HUES48 (cell line): Measurements from ENCODE around the gene NCOA1.
"Not testable (repeated sequence)": the region's sequence is repeated elsewhere in the genome, so short reads cannot be mapped to it uniquely, and the experiment has no call there.

ENCODE experiments used
- H3K27ac ChIP-seq: one replicate; pipeline ENCODE4 v1.7.0; 2013; ENCODE audit warnings: low read depth, low read length, inconsistent platforms
- H3K27me3 ChIP-seq: 2 replicates; pipeline ENCODE4 v1.6.1; 2013; ENCODE audit warnings: mild to moderate bottlenecking, low read length; ENCODE audit not compliant: control insufficient read depth, insufficient read depth
- H3K36me3 ChIP-seq: 2 replicates; pipeline ENCODE4 v1.6.1; 2013; ENCODE audit warnings: low read length; ENCODE audit not compliant: control insufficient read depth, insufficient read depth
- H3K4me1 ChIP-seq: 2 replicates; pipeline ENCODE4 v1.6.1; 2013; ENCODE audit warnings: mild to moderate bottlenecking, low read length; ENCODE audit not compliant: control insufficient read depth, insufficient read depth
- H3K4me3 ChIP-seq: 2 replicates; pipeline ENCODE4 v1.5.1; 2013; ENCODE audit warnings: mild to moderate bottlenecking, low read depth, low read length
- H3K9ac ChIP-seq: 2 replicates; pipeline ENCODE4 v1.6.1; 2013; ENCODE audit warnings: mild to moderate bottlenecking, low read depth, low read length, moderate library complexity
- H3K9me3 ChIP-seq: 2 replicates; pipeline ENCODE4 v1.6.1; 2013; ENCODE audit warnings: low read length; ENCODE audit not compliant: control insufficient read depth, insufficient read depth

NCOA1 gene

GRCh38 chr2:24552836-24553235 is 61.8 kb downstream of the NCOA1 start:
- Histone ChIP-seq H3K27me3 (no peaks in the 10 kb centered on the region), H3K9me3 (peaks cover 3% of the 10 kb centered on the region), H3K4me1 (no peaks in the 10 kb centered on the region), H3K27ac (no peak overlapping the region), H3K9ac (no peak overlapping the region), H3K4me3 (no peak overlapping the region), H3K36me3 (no peaks in the 10 kb centered on the region)

DNA sequence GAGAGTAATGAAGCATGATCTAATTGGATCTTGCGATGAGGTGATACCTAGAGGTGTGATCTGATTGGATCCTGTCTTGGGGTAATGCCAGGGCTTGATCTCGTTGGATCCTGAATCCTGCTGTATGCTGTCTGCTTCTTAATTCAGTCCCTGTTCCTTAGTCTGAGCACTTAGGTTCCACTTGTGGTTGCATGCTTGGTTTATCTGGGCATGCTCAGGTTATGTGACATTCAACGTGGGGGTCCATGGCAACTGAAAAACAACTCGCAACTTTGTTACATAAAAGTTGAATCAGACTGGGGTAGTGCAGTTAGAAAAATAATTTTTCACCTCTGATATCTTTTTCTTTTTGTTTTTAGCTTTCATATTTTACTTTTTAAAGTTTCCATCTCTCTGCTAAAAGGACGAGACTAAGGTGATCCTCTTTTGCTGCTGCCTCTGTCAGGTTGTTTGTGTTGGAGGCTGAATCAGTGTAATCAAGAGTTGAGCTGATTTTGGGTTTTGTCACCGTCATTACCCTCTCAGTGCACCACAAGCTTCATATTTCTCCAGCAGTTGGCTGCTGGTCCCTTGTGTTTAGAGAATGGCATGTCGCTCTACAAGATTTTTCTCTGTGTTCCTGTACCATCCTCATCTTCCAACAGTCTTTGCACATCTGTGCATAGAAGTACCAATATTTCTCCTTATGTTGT is 67.9 kb downstream of the NCOA1 start:
- no peaks in the 10 kb centered on the region for H3K27me3 ChIP-seq
- H3K9me3 ChIP-seq = no peaks in the 10 kb centered on the region
- H3K4me1 ChIP-seq = no peaks in the 10 kb centered on the region
- no peak overlapping the region for H3K4me3 ChIP-seq
- H3K9ac ChIP-seq = no peak overlapping the region
- H3K27ac ChIP-seq = no peak overlapping the region
- no peaks in the 10 kb centered on the region for H3K36me3 ChIP-seq

DNA sequence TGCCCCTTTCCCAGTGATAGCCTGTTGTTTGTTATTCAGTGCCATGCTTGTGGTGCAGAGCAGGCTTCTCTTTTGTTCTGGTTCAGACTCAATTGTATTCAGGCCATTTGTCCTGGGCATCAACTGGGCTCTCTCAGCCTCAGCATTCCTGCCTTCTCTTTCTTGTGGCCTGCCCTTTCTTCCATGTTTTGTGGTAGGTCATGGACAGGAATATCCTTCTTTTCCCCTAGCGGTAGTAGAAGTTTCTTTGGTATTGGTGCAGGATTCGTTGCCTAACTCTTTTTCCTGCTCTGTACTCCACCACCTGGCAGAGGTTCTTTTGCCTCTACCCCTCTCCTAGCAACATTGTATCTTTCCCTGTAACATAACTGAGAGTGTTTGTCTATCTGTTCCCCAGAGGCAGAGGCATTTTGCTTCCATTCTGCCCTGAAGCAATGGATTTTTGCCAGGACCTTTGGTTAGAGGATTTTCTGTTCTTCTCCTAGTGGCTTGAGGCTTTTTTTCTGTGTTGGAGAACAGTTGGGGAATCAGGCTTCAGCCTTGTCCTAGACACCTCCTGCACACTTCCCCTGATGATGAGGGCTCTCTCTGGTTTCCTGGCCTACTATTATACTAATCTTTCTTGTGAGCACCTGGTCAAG is 68.5 kb downstream of the NCOA1 start:
- no peaks in the 10 kb centered on the region for H3K9me3 ChIP-seq
- no peaks in the 10 kb centered on the region for H3K36me3 ChIP-seq
- H3K4me3 ChIP-seq = no peak overlapping the region
- H3K27me3 ChIP-seq = no peaks in the 10 kb centered on the region
- no peaks in the 10 kb centered on the region for H3K4me1 ChIP-seq
- H3K9ac ChIP-seq = no peak overlapping the region
- H3K27ac ChIP-seq = no peak overlapping the region

- no peak overlapping the region for H3K4me3 ChIP-seq
- no peaks in the 10 kb centered on the region for H3K36me3 ChIP-seq
- no peaks in the 10 kb centered on the region for H3K27me3 ChIP-seq
- H3K4me1 ChIP-seq = no peaks in the 10 kb centered on the region
- H3K9ac ChIP-seq = no peak overlapping the region
- H3K9me3 ChIP-seq = peaks cover 12% of the 10 kb centered on the region
- no peak overlapping the region for H3K27ac ChIP-seq
These were observed 74.5 kb downstream of the NCOA1 start for GRCh38 chr2:24565537-24565936.

- H3K4me3 ChIP-seq = no peak overlapping the region
- no peak overlapping the region for H3K27ac ChIP-seq
- H3K36me3 ChIP-seq = no peaks in the 10 kb centered on the region
- peaks cover 12% of the 10 kb centered on the region for H3K9me3 ChIP-seq
- H3K4me1 ChIP-seq = no peaks in the 10 kb centered on the region
- H3K9ac ChIP-seq = no peak overlapping the region
- H3K27me3 ChIP-seq = no peaks in the 10 kb centered on the region
These were observed 75.2 kb downstream of the NCOA1 start for GRCh38 chr2:24566209-24566608.

DNA sequence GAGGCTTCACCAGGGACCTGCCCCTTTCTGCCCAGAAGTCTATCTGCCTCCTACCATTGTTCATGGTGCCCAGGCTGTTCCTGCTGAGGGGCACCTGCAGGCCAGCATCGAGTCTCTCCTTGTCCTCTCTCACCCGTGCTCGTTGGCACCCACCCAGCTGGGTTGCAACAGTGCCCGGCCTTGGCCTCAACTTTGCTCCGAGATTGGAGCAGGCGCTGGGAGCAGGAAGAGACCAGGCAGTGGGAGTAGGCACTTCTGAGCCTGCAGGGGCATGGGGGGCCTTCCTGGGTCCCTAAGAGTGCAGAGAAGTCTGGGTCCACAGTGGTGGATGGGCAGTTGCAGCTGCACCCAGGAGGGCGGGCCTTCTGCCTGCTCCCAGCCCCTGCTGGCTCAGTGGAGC is 75.6 kb downstream of the NCOA1 start:
- no peak overlapping the region for H3K27ac ChIP-seq
- no peak overlapping the region for H3K9ac ChIP-seq
- H3K36me3 ChIP-seq = no peaks in the 10 kb centered on the region
- H3K9me3 ChIP-seq = peaks cover 12% of the 10 kb centered on the region
- no peaks in the 10 kb centered on the region for H3K4me1 ChIP-seq
- H3K27me3 ChIP-seq = no peaks in the 10 kb centered on the region
- H3K4me3 ChIP-seq = no peak overlapping the region

DNA sequence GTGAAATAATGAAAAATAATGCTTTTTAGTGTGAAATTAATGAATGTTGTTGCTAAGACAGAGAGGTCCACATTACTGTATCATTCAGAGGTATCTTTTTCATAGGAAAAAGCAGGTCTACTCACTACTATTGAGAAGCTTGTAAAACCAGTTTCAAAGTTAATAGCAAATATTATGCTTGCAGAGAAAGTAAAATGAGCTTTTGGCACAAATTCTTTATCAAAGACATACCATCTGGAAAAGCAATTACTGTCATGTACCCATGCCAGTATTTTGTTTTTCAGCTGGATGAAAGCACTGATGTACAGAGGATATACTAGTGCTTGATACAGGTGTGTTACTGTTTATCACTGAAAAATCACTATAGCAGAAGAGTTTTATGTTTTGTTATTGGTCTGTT is 77.5 kb downstream of the NCOA1 start:
- no peaks in the 10 kb centered on the region for H3K27me3 ChIP-seq
- peaks cover 12% of the 10 kb centered on the region for H3K9me3 ChIP-seq
- no peaks in the 10 kb centered on the region for H3K4me1 ChIP-seq
- H3K27ac ChIP-seq = no peak overlapping the region
- no peak overlapping the region for H3K9ac ChIP-seq
- no peak overlapping the region for H3K4me3 ChIP-seq
- no peaks in the 10 kb centered on the region for H3K36me3 ChIP-seq

DNA sequence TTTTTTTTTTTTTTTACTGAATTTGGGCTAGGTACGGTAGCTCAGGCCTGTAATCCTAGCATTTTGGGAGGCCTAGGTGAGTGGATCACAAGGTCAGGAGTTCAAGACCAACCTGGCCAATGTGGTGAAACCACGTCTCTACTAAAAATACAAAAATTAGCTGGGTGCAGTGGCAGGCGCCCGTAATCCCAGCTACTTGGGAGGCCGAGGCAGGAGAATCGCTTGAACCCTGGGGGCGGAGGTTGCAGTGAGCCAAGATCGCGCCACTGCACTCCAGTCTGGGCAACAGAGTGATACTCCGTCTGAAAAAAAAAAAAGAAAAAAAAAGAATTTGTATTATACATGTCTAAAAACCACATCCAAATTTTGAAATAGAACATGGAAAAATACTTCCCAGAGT is 78.5 kb downstream of the NCOA1 start:
- H3K27me3 ChIP-seq, H3K9ac ChIP-seq, H3K27ac ChIP-seq, H3K36me3 ChIP-seq, H3K4me1 ChIP-seq, H3K4me3 ChIP-seq: not testable (repeated sequence)
- H3K9me3 ChIP-seq = peaks cover 12% of the 10 kb centered on the region

- Histone ChIP-seq H3K27ac (no peak overlapping the region), H3K9ac (no peak overlapping the region), H3K9me3 (peaks cover 12% of the 10 kb centered on the region), H3K36me3 (no peaks in the 10 kb centered on the region), H3K27me3 (no peaks in the 10 kb centered on the region), H3K4me3 (no peak overlapping the region), H3K4me1 (no peaks in the 10 kb centered on the region)
These were observed 79.2 kb downstream of the NCOA1 start for GRCh38 chr2:24570225-24570624.

- Histone ChIP-seq H3K27ac (no peak overlapping the region), H3K9ac (no peak overlapping the region), H3K4me1 (no peaks in the 10 kb centered on the region), H3K9me3 (no peaks in the 10 kb centered on the region), H3K36me3 (no peaks in the 10 kb centered on the region), H3K27me3 (no peaks in the 10 kb centered on the region), H3K4me3 (no peak overlapping the region)
These were observed 80.9 kb downstream of the NCOA1 start for GRCh38 chr2:24571828-24572442.

- Histone ChIP-seq H3K9me3 (no peaks in the 10 kb centered on the region), H3K4me3 (no peak overlapping the region), H3K4me1 (peaks cover 24% of the 10 kb centered on the region), H3K9ac (no peak overlapping the region), H3K27ac (no peak overlapping the region), H3K27me3 (no peaks in the 10 kb centered on the region), H3K36me3 (no peaks in the 10 kb centered on the region)
These were observed 85.1 kb downstream of the NCOA1 start for GRCh38 chr2:24576146-24576545.
